Erythroblast (primary cell): Measurements from ENCODE around the gene TBX19.
"Not testable (repeated sequence)": the region's sequence is repeated elsewhere in the genome, so short reads cannot be mapped to it uniquely, and the experiment has no call there.

Source experiments
- DNase-seq, 2 experiments: peaks; one replicate each; lab custom pipeline; 2025; lab: John Stamatoyannopoulos, UW
- GATA1 ChIP-seq: IDR thresholded peaks from 2 replicates; pipeline ENCODE4 v1.6.1; 2011; ENCODE audit warnings: low read depth, mild to moderate bottlenecking, control low read depth, low read length, moderate library complexity
- POLR2A ChIP-seq: IDR thresholded peaks from 2 replicates; pipeline ENCODE4 v1.6.1; 2011; ENCODE audit warnings: mild to moderate bottlenecking, low read length

Gene TBX19

GRCh38 chr1:168341483-168341975, 60.9 kb downstream of the TBX19 start:
- TF ChIP-seq GATA1 (no peak), POLR2A (no peak)
- no peak for DNase-seq

- TF ChIP-seq GATA1 (no peak), POLR2A (no peak)
- DNase-seq: peak; percentile 85 to 91
Observed at GRCh38 chr1:168342572-168343280, 62.0 kb downstream of the TBX19 start.

- DNase-seq: no peak
- TF ChIP-seq GATA1 (no peak), POLR2A (no peak)
Observed at GRCh38 chr1:168343566-168343965, 62.9 kb downstream of the TBX19 start.

- TF ChIP-seq GATA1 (no peak), POLR2A (no peak)
- DNase-seq: no peak
Observed at GRCh38 chr1:168344517-168344916, 63.8 kb downstream of the TBX19 start.

GRCh38 chr1:168345939-168346338, 65.3 kb downstream of the TBX19 start:
- no peak for TF ChIP-seq GATA1
- TF ChIP-seq POLR2A: no peak
- DNase-seq: no peak

- no peak for DNase-seq
- TF ChIP-seq GATA1 (no peak), POLR2A (no peak)
Observed at GRCh38 chr1:168347630-168348029, 67.0 kb downstream of the TBX19 start.

- no peak for DNase-seq
- TF ChIP-seq GATA1 (no peak), POLR2A (no peak)
Observed at GRCh38 chr1:168348146-168348709, 67.6 kb downstream of the TBX19 start.

- DNase-seq: not testable (repeated sequence)
Observed at GRCh38 chr1:168354335-168355269, 73.9 kb downstream of the TBX19 start.

GRCh38 chr1:168360151-168361021, 79.7 kb downstream of the TBX19 start:
- peak in 1 of 2 experiments; percentile 4 for DNase-seq
- no peak for TF ChIP-seq POLR2A
- TF ChIP-seq GATA1: no peak

- TF ChIP-seq POLR2A (no peak), GATA1 (no peak)
- DNase-seq: no peak
Observed at GRCh38 chr1:168361252-168361651, 80.6 kb downstream of the TBX19 start.

- peak in 1 of 2 experiments; percentile 11 for DNase-seq
- TF ChIP-seq POLR2A (no peak), GATA1 (no peak)
Observed at GRCh38 chr1:168362991-168363390, 82.3 kb downstream of the TBX19 start.
